GM19238 (cell line): ENCODE data around the gene RXRA.
A peak's percentile ranks its signal among the peaks of the same experiment; 100 is the strongest.

Experiments used
- DNase-seq: peaks from one replicate; pipeline ENCODE4 v3.0.0; 2011; ENCODE audit warnings: low spot score; ENCODE audit not compliant: insufficient read length

The RXRA gene

GRCh38 chr9:134325813-134326723 is at the start of gene RXRA:
TSS of gene RXRA (plus strand) at chr9:134326455. CDS start at chr9:134326632, 177 bp downstream.
- DNase-seq = peak; percentile 53

- no peak for DNase-seq
Measured at GRCh38 chr9:134278286-134278685, 48.0 kb upstream of the RXRA start.

DNA sequence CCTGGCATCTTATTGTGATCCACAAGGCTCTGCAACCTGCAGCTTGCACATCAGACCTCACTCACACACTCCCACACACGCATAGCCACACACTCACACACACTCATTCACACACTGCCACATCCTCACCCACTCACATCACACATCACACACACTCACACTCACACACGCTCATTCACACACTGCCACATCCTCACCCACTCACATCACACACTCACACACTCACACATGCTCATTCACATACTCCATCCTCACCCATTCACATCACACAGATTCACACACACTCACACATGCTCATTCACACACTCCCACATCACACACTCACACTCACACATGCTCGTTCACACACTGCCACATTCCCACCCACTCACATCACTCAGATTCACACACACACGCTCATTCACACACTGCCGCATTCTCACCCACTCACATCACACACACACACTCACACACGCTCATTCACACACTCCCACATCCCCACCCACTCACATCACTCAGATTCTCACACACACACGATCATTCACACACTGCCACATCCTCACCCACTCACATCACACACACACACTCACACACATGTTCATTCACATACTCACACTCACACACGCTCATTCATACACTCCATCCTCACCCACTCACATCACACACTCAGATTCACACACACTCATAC is 47.1 kb upstream of the RXRA start:
- no peak for DNase-seq

- no peak for DNase-seq
Measured at GRCh38 chr9:134282138-134282650, 44.1 kb upstream of the RXRA start.

DNA sequence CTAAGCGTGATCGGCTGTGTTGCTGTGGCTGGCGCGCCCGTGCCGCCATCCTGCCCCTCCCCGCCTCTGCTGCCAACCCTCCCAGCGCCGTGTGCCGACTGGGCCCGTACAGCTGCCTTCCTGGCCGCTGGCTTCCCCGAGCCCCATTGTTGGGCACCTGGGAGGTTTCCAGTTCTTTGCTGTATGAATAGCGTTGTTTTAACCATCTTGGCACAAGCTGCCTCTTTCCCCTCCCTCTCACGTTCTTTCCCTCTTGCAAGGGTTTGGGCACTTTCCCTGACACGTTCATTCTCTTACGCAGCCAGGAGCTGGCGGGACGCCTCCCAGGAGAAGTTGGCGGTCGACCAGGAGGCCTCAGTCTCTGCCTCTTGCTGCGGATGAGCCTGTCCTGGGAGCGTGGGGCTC is 43.1 kb upstream of the RXRA start:
- no peak for DNase-seq

DNA sequence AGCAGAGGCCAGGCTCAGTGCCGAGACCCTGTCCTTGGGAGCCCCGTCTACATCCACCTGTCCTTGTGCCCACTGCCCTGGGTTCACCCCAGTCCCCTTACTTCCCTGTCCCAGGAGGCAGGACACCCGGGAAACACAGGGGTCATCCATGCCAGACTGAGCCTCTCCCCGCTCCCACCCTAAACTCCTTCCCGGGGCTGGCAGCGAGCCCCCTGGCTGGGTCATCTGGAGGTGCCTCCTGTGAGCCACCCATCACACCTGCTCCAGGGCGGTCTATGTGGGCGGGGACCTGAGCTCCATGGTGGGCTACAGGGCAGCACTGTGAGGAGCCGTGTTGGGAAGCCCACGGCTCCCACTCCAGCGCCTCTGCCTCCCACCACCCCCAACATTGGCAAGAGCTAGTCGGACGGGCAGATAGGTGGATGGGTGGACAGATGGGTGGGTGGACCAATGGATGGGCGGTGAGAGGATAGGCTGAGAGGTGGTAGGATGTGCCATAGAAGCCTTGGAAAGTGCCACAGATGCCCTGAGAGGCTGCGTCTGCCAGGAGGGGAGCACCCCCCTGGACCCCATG is 42.5 kb upstream of the RXRA start:
- DNase-seq = no peak

DNA sequence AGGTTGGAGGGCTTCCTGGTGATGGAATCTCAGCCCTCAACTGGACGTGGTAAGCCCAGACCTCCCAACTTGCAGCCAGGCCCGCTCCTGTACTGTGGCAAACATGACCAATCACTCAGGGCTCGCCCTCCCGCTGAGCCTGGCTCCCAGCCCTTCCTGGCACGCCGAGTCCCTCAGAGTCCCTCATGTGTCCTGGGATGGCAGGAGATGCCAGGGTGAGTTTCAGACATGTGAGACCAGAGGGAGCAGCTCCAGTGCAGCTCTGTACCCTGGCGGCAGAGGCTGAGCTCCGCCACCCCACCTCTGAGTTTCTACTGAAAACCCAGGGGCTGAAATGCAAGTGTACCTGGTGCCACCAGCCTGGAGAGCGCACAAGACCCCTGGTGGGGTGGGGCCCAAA is 42.0 kb upstream of the RXRA start:
- DNase-seq = no peak

GRCh38 chr9:134284741-134285140 is 41.5 kb upstream of the RXRA start:
- no peak for DNase-seq

DNA sequence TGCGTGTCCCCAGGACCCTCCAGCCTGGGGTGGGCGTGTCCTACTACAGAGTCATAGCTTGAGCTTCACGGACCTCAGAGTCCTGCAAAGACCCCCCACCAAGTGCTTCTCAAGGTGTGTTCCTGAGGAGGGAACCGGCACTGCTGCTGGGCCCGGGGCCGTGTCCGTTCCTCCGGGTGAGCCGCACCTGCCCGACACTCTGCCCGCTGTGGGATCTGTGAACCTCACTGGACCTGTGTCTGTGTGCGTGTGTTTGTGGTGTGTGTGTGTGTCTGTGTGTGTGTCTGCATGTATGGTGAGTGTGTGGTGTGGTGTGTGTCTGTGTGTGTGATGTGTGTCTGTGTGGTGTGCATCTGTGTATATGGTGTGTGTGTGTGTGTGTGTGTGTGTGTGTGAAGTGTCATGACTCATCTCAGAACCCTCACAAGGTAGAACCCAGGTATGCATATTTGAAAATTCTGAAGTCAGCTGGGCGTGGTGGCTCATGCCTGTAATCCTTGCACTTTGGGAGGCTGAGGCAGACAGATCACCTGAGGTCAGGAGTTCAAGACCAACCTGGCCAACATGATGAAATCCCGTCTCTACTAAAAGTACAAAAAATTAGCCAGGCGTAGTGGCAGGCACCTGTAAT is 40.9 kb upstream of the RXRA start:
- DNase-seq = no peak

DNA sequence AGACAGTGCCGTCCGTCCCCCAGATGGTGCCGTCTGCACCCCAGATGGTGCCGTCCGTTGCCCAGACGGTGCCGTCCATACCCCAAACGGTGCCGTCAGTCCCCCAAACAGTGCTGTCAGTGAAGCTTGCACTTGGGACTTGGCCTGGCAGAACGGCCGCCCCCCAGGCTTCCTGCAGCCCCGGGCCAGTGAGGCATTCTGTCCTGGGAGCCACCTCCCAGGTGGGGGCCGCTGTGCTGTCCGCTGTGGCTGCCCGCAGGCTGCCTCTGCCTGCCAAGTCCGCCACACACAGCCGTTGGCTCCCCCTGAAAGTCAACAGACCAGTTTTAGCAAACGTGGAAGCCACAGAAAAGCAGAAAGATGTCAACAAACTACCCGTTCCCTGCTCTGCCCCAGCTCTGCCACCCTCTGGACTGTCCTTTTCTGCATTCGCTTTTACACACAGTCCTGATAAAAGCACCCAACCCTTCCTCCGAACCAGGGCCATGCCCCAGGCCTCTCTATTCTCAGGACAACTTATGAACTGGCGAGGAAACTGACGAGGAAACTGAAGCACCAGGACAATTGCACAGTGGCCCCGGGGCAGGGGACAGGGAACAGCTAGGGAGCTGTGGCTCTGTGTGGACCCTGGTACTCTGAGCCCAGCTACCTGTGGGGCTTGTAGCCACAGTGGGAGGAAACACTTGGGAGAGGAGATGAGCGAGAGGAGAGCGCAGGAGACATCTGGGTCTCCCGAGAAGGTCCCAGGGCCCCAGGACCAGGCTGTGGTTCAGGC is 39.6 kb upstream of the RXRA start:
- no peak for DNase-seq

DNA sequence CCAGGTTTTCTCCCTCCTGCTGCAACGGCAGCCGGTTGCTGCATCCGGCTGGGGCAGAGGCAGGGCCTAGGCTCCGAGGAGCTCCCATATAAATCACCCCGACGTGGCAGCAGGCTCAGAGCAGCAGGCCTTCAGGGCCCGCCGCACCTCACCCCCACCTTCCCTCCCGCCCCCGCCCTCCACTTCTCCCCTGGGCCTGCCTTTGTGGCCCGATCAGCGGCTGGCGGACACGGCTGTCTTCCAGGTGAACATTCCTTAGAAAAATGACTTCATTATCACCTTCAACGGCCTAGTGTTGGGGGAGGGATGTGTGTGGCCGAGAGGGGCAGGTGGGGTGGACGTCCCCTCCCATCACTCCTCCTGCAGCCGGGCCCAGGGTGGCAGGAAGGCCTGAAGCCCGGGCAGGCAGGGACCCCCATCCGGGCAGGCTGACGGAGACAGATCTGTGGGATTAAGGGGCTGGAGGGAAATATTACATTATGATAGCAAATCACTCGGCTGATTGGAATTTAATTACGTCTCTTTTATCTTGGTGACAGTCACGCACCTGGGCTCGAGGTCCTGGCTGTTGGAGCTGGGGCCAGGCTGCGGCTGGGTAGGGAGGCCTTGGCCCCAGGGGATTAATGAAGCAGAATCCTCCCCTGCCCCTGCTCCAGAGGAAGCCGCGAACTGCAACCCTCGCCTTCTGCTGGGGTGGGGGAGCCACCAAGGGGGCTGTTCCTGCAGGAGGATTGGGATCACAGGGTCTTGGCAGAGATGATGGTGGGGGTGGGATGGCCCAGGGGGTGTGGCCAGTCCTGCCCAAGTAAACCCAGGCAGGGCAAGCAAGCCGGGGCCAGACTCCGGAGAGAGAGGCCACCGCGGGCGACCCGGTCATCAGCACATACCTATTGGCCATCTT is 38.4 kb upstream of the RXRA start:
- no peak for DNase-seq

DNA sequence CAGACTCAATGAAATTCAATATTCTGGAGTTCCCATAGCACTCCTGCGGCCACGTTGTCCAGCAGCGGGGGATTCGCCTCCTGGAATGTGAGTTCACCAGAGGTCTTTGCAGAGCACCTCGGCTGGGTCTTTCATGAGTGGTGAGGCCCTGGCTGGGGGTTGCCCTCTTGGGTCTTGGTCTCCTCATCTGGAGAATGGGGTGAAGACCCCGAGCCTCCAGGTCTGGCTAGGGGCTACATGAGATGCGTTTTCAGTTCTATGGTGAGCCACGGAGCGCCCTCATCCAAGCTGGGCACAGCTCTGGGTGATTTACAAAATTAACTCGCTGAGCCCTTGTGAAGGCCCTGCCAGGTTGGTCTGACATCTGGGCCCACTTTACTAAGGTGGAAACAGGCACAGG is 37.5 kb upstream of the RXRA start:
- DNase-seq = no peak

- DNase-seq = no peak
Measured at GRCh38 chr9:134289241-134289875, 36.9 kb upstream of the RXRA start.

DNA sequence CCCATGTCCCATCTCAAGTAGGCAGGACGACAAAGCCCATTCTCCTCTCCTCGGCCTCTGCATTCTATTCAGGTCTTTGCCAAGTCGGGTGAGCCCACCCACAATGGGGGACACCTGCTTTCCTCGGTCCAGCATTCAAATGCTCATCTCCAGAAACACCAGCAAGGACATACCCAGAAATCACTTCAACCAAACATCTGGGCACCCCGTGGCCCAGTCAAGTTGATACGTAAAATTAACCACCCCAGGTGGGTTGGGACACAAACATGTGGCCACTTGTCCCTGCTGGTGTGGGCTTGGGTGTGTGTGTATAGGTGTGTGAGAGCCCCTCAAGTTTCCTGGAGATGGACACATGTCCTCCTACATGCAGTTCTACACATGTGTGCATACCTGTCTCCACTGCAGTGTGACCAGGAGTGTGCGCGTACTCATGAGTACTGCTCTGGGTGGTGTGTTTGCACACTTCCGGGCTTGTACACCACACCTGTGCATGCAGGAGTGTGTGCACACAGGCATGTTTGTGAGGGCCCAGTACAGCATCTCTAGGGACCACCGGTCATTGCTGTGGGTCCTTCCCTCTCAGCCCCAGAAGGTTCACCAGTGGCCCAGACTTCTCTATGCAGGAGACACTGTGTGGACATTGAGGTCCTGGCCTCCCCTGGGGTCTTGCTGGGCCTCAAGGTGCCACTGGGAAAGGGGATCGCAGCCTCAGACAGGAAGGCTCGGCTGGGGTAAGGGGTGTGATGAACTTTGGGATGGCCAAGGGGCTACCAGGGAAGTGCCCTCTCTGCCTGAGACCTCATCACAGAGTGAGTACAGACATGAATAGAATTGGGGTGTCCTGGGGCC is 35.4 kb upstream of the RXRA start:
- no peak for DNase-seq

GRCh38 chr9:134291452-134291881 is 34.8 kb upstream of the RXRA start:
- no peak for DNase-seq

GRCh38 chr9:134291961-134292871 is 34.0 kb upstream of the RXRA start:
- DNase-seq = no peak

- DNase-seq = no peak
Measured at GRCh38 chr9:134293031-134293521, 33.2 kb upstream of the RXRA start.
